KMS-11 (cell line): ENCODE measurements around the gene PDGFA.

ENCODE experiments used
- H2AFZ ChIP-seq: fragments of 200-600 bp; sonication (generic); 2 replicates; pipeline ENCODE4 v1.6.1; 2016; ENCODE audit warnings: antibody characterized with exemption, mixed run types, low read depth
- H3K27ac ChIP-seq: fragments of 200-600 bp; sonication (generic); 2 replicates; pipeline ENCODE4 v1.6.1; 2016; ENCODE audit warnings: mild to moderate bottlenecking, mixed run types
- H3K27me3 ChIP-seq: fragments of 200-600 bp; sonication (generic); 2 replicates; pipeline ENCODE4 v1.6.1; 2017; ENCODE audit warnings: mild to moderate bottlenecking, low read depth, mixed run types, moderate library complexity; ENCODE audit not compliant: insufficient read depth
- H3K36me3 ChIP-seq: fragments of 200-600 bp; sonication (generic); 2 replicates; pipeline ENCODE4 v1.6.1; 2017; ENCODE audit warnings: mild to moderate bottlenecking, mixed run types; ENCODE audit not compliant: insufficient read depth
- H3K4me1 ChIP-seq: fragments of 200-600 bp; sonication (generic); 2 replicates; pipeline ENCODE4 v1.6.1; 2016; ENCODE audit warnings: mild to moderate bottlenecking, low read depth, mixed run types; ENCODE audit not compliant: poor library complexity, severe bottlenecking
- H3K4me2 ChIP-seq: fragments of 200-600 bp; sonication (generic); 2 replicates; pipeline ENCODE4 v1.7.0; 2016; ENCODE audit warnings: mild to moderate bottlenecking, mixed run types
- H3K4me3 ChIP-seq: fragments of 200-600 bp; sonication (generic); IDR thresholded peaks from 2 replicates; pipeline ENCODE4 v1.6.1; 2017; ENCODE audit warnings: low read depth, low read length, mixed read lengths; ENCODE audit not compliant: insufficient read depth
- H3K79me2 ChIP-seq: fragments of 200-600 bp; sonication (generic); 2 replicates; pipeline ENCODE4 v1.6.1; 2016; ENCODE audit warnings: low read depth, mixed run types; ENCODE audit not compliant: insufficient read depth
- H3K9ac ChIP-seq: fragments of 200-600 bp; sonication (generic); 2 replicates; pipeline ENCODE4 v1.6.1; 2016; ENCODE audit warnings: mild to moderate bottlenecking, mixed run types
- H4K20me1 ChIP-seq: fragments of 200-600 bp; sonication (generic); 2 replicates; pipeline ENCODE4 v1.6.1; 2016; ENCODE audit warnings: mild to moderate bottlenecking, mixed run types; ENCODE audit not compliant: insufficient read depth
- TF ChIP-seq, protein P1 (sequence below): fragments of 200-600 bp; sonication (generic); conservative IDR thresholded peaks from 2 replicates; pipeline ENCODE4 v1.6.1; 2017; ENCODE audit warnings: low read depth, mild to moderate bottlenecking, antibody characterized with exemption, low read length, moderate library complexity, mixed read lengths

The PDGFA gene

DNA sequence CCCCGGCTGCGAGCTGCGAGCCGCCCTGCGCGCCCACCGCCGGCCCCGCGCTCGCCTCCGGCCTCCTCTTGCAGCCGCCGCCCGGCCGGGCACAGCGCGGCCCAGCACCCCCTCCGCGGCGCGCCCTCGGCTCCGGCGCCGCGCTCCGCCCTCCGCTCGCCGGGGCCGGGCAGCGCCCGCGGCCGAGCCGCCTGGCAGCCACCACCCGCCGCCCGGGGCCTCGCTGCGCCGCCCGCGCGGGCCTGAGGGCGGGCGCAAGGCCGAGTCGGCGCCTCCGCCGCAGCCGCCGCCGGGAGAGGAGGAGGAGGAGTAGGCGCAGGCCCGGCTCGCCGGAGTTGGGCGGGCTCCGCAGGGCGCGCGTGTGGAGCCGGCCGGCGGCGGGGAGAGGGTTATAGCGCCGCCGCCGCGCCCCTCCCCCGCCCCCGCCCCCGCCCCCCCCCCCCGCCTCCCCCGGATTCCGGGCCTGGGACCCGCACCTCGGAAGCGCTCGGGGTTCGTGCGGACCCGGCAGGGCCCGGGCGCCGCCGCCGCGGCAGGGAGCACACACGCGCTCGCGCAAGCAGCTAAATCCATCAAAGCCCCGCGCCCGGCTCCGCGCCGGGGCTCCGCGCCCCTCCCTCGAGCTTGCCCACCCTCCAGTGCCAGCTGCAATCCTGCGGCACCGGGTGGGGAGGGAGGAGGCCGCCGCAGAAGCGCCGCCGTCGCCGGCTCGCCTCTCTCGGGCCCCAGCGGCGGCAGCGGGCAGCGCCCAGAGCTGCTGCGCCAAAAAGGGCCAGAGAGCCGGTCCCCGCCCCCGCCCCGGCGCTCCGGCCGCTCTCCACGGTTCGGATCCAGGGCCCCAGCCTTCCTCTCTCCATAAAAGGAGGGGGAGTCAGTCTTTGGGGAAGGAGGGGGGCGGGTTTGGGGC lies at the start of gene PDGFA:
TSS of gene PDGFA (minus strand) at position 363 of the 907 bp plus-strand sequence. CDS start 845 bp downstream, outside the sequence.
- Histone ChIP-seq H3K79me2 (no peaks in the 10 kb centered on the region), H3K4me2 (no peak within 1 kb of the TSS), H3K9ac (no peak within 1 kb of the TSS), H3K4me1 (peaks cover 7% of the 10 kb centered on the region), H3K27me3 (peaks cover 65% of the 10 kb centered on the region), H3K4me3 (no peak within 1 kb of the TSS), H3K27ac (no peak within 1 kb of the TSS), H2AFZ (no peak within 1 kb of the TSS), H4K20me1 (no peaks in the 10 kb centered on the region), H3K36me3 (no peaks in the 10 kb centered on the region)
- TF ChIP-seq, protein P1, sequence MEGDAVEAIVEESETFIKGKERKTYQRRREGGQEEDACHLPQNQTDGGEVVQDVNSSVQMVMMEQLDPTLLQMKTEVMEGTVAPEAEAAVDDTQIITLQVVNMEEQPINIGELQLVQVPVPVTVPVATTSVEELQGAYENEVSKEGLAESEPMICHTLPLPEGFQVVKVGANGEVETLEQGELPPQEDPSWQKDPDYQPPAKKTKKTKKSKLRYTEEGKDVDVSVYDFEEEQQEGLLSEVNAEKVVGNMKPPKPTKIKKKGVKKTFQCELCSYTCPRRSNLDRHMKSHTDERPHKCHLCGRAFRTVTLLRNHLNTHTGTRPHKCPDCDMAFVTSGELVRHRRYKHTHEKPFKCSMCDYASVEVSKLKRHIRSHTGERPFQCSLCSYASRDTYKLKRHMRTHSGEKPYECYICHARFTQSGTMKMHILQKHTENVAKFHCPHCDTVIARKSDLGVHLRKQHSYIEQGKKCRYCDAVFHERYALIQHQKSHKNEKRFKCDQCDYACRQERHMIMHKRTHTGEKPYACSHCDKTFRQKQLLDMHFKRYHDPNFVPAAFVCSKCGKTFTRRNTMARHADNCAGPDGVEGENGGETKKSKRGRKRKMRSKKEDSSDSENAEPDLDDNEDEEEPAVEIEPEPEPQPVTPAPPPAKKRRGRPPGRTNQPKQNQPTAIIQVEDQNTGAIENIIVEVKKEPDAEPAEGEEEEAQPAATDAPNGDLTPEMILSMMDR: no peak

GRCh38 chr7:568031-568951 lies 48.6 kb upstream of the PDGFA start:
- no peak overlapping the region for H3K4me2 ChIP-seq
- no peaks in the 10 kb centered on the region for H3K27me3 ChIP-seq
- no peak overlapping the region for H3K9ac ChIP-seq
- H4K20me1 ChIP-seq: no peaks in the 10 kb centered on the region
- no peak overlapping the region for H3K4me3 ChIP-seq
- H2AFZ ChIP-seq: no peak overlapping the region
- H3K27ac ChIP-seq: no peak overlapping the region
- no peaks in the 10 kb centered on the region for H3K4me1 ChIP-seq
- TF ChIP-seq, protein P1: no peak
- H3K36me3 ChIP-seq: no peaks in the 10 kb centered on the region
- no peaks in the 10 kb centered on the region for H3K79me2 ChIP-seq

GRCh38 chr7:567305-567883 lies 47.7 kb upstream of the PDGFA start:
- H3K4me2 ChIP-seq: no peak overlapping the region
- no peaks in the 10 kb centered on the region for H3K36me3 ChIP-seq
- no peak overlapping the region for H3K9ac ChIP-seq
- H2AFZ ChIP-seq: no peak overlapping the region
- no peaks in the 10 kb centered on the region for H3K79me2 ChIP-seq
- TF ChIP-seq, protein P1: no peak
- no peaks in the 10 kb centered on the region for H3K27me3 ChIP-seq
- H3K4me1 ChIP-seq: no peaks in the 10 kb centered on the region
- H4K20me1 ChIP-seq: no peaks in the 10 kb centered on the region
- H3K27ac ChIP-seq: no peak overlapping the region
- no peak overlapping the region for H3K4me3 ChIP-seq

GRCh38 chr7:566100-566499 lies 46.5 kb upstream of the PDGFA start:
- Histone ChIP-seq H3K27ac (no peak overlapping the region), H3K9ac (no peak overlapping the region), H3K79me2 (no peaks in the 10 kb centered on the region), H4K20me1 (no peaks in the 10 kb centered on the region), H2AFZ (no peak overlapping the region), H3K27me3 (no peaks in the 10 kb centered on the region), H3K4me2 (no peak overlapping the region), H3K4me1 (no peaks in the 10 kb centered on the region), H3K4me3 (no peak overlapping the region), H3K36me3 (no peaks in the 10 kb centered on the region)
- TF ChIP-seq, protein P1: no peak
